GM19328 (cell line): ENCODE data around the gene IFT80.

Experiments used
- ATAC-seq: cut with Tn5 transposase; IDR thresholded peaks from one replicate; pipeline ENCODE4 v1.9.1; 2021; ENCODE audit warnings: mild to moderate bottlenecking, moderate library complexity; ENCODE audit not compliant: unreplicated experiment

IFT80 gene

DNA sequence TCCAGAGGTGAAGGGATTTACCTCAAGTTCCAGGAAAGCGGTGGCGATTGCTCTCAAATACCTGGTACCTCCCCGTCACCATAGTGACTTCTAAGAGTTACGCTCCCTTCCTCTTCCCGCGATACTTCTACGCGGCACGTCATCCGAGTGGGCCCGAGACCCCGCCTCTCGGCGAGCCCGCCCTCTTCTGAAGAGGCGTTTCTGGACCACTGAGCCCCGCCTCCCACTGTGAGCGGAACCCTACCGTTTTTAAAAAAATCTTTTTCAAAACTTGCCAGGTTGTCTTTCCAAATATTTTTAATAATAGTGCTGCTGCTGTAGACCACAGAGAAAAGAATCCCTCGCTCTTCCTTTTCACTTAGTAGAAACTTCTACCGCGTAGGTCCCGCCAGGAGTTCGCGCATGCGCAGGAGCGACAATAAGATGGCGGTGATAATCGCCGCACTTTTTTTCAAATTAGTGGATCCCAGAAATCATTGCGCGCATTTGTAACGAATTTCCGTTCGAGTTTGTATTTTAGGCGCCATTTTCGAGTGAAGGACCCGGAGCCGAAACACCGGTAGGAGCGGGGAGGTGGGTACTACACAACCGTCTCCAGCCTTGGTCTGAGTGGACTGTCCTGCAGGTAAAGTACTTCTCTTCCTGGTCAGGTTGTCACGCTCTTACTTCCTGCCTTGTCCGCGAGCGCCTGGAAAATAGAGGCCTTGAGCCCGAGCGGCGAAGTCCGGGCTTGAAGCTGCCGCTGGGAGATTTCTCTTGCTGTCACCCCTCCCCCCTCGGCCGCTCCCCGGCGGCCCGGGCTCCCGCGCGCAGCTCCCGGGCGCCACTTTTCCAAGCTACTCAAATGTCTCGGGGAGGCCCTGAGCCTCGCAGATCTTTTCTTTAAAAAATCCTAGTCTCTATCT is at the start of gene IFT80, which contains the start of gene SMC4:
TSS of gene IFT80 (minus strand) at position 101 of the 905 bp plus-strand sequence. CDS start 14,625 bp downstream, outside the sequence.
TSS of gene SMC4 (plus strand) at position 526 of the 905 bp plus-strand sequence. CDS start 1,177 bp downstream, outside the sequence.
- peak; percentile 92 for ATAC-seq

GRCh38 chr3:160447544-160447943 is 48.5 kb upstream of the IFT80 start:
- no peak for ATAC-seq

DNA sequence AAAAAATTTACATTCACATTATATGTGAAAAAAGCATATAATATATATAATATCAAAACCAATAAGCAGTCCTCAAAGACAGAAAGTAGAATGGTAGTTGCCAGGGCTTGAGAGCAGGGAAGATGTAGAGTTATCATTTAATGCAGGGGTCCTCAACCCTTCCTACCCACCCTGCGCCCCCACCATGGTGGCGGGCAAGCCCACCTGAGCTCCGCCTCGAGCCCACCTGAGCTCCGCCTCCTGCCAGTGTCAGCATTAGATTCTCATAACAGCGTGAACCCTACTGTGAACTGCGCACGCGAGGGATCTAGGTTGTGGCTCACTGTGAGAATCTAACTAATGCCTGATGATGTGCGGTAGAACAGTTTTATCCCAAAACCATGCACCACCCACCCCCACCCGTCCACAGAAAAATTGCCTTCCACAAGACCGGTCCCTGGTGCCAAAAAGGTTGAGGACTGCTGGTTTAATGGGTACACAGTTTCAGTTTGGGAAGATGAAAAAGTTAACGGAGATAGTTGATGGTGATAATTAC is 47.6 kb upstream of the IFT80 start:
- no peak for ATAC-seq

- no peak for ATAC-seq
Measured at GRCh38 chr3:160445854-160446253, 46.8 kb upstream of the IFT80 start.

- no peak for ATAC-seq
Measured at GRCh38 chr3:160444411-160444810, 45.4 kb upstream of the IFT80 start.

DNA sequence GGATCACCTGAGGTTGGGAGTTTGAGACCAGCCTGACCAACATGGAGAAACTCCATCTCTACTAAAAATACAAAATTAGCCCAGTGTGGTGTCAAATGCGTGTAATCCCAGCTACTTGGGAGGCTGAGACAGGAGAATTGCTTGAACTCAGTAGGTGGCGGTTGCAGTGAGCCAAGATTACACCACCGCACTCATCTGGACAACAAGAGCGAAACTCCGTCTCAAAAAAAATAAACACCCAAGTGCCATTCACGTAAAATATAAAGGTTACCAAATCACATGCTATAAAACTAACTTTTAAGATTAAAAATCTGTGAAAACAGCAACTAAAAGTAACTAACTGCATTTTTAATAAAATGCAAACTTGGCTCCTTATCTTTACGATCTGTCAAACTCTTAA is 41.7 kb upstream of the IFT80 start:
- no peak for ATAC-seq

GRCh38 chr3:160437083-160437455 is 38.0 kb upstream of the IFT80 start:
- no peak for ATAC-seq

DNA sequence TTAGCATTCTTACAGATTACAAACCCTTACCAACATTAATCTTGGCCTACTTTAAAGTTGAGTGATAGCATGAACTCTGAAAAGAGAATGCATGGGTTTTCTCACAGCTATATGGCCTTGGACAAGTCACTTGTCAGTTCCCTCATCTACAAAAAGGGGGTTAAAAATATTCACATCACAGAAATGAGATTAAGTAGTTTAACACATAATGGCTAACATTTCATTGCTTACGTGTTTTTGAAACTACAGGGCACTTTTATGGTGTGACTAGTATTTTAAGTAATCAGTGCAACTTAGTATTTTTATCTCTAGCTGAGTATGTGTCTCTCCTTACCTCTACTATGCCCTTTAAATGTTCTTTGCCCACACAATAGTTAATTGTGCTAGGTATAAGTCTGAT is 36.7 kb upstream of the IFT80 start:
- no peak for ATAC-seq

- no peak for ATAC-seq
Measured at GRCh38 chr3:160435095-160435494, 36.1 kb upstream of the IFT80 start.

- no peak for ATAC-seq
Measured at GRCh38 chr3:160434071-160434470, 35.0 kb upstream of the IFT80 start.

DNA sequence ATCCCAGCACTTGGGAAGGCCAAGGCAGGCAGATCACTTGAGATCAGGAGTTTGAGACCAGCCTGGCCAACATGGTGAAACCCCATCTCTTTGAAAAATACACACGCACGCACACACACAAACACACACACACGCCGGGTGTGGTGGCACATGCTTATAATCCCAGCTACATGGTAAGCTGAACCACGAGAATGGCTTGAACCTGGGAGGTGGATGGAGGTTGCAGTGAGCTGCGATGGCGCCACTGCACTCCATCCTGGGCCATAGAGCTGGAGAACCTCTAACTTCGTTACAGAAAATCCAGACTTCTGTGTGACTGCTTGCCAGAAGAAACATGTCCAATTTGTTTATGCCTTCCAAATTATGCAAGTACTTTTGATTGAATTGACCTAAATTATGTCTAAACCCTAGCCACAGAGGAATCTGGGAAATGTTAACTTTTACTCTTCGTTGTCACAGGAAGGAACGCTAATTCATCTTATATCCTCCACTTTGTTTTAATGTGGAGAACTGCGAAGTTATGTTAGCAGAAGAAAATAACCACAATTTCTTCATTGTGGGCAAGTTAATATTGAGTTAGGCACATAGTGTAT is 28.9 kb upstream of the IFT80 start:
- no peak for ATAC-seq

DNA sequence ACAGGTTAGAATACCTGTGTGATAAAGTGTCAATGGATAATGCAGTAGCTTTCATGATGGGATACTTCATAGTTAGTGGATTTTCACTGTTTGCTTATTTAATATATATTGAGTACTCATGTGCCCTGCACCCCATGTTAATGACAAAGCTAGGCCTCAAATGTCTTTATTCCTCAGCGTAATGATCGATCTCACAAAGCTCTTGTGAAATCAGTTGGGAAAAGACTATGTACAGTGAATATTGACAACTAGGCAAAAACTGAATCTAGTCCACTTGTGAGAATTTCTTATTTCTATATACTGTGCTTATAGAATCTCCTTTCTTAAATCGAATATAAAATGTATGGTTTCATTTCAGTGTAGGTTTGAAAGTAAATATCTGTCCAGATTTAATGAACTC is 18.3 kb upstream of the IFT80 start:
- ATAC-seq, result no peak

- no peak for ATAC-seq
Measured at GRCh38 chr3:160413613-160414248, 14.7 kb upstream of the IFT80 start.

DNA sequence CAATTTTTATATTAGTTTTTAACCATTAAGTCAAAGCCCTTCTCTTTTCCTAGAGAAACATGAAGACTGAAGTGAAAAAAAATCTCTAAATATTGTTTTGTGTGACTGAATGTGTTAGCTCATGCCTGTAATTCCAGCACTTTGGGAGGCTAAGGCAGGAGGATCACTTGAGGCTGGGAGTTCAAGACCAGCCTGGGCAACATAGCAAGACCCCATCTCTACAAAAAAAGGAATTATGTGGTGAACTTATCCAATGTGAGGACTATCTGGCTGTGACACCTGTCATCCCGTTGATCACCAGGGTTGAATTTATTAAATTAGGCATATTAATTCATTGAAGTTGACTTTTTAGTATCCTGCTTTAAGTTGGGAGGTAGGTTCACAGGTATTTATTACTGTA is 13.5 kb upstream of the IFT80 start:
- no peak for ATAC-seq

GRCh38 chr3:160409812-160410610 is 11.0 kb upstream of the IFT80 start:
- no peak for ATAC-seq

DNA sequence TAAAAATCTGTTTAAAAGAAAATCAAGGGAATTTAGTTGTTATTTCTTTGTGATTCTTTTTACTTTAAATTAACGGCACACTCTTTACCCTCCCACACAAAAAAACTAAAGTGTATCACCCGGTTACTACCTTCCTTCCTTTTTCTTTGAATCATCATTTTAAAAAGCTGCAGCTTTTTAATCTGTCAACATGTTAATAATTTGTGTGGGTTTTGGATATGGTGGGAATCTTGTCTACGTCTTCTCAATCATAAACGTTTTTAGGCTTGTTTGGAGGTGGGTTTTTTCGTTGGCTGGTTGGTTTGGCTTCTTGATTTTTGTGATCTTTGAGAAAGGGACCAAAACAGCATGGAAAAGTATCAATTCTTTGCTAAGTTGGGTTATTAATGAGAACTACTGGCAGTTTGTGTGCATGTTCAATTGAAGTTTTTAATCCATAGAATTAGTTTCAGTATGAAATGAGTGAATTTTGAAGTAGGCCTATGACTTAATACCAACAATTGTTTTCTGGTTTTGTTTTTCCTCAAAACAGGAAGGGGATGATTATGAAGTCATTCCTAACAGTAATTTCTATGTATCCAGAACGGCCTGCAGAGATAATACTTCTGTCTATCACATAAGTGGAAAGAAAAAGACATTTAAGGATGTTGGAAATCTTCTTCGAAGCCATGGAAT is 4.9 kb upstream of the IFT80 start:
- ATAC-seq, result no peak

DNA sequence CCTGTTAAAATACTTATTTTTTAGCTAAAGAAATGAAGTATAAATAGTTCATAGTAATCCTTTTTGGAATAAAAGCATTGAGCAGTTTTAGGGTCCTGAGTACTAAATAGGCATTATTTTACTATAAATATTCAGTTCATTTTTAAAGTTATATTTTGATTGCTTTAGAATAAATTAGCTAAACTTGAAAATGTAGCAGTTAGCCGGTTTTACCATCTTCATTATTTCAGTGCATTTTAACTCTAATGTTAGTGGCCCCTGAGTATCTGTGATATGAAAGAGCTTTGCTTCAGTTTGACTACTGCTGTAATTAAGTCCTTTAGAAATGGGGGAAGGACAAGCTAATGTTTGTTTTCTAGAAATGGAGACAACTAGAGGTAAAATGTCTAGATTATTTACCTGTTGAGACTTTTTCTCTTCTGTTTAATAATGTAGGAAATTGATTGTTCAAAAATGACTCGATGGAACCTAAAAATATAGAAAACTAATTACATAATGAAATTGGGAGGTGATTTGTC is 4.1 kb upstream of the IFT80 start:
- ATAC-seq, result no peak

DNA sequence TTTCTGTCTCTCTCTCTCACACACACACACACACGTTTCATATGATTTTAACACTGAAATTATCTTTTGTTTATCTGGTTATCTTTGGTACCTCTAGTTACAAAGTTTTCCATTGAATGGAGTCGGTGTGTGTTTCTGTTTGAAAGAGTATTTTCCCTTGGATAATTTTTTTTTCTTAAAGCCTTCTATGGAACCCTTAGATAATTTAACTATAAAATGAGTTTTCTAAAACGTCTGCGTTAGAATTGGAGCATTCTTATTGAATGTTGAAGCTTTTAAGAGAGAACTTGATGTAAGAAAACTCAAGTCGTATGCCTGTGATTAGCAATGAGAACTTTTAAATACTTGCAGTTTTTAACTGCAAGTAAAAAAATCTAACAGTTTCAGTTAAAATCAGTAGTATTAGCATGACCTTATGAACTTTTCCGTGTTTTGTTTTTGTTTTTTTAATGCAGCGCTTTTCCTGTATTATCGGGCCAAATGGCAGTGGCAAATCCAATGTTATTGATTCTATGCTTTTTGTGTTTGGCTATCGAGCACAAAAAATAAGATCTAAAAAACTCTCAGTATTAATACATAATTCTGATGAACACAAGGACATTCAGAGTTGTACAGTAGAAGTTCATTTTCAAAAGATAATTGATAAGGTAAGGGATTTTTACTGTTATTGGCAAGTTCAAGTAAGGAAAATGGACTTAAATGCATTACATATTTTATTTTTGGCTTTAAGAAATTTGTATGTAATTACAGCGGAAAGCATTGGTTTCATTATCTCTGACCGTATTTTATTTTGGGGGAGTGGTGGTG is 3.4 kb upstream of the IFT80 start:
- no peak for ATAC-seq
